Cerebellar nuclear complex (tissue), 1 donor: ENCODE measurements around the gene WASL.
"Not testable (repeated sequence)": the region's sequence is repeated elsewhere in the genome, so short reads cannot be mapped to it uniquely, and the experiment has no call there.

ENCODE experiments used
- DNase-seq, 2 experiments: peaks; one replicate each; lab custom pipeline; 2025; lab: John Stamatoyannopoulos, UW

Gene WASL

GRCh38 chr7:123660514-123661354 is 88.1 kb downstream of the WASL start:
- no peak for DNase-seq

GRCh38 chr7:123658023-123658422 is 90.8 kb downstream of the WASL start:
- no peak for DNase-seq

GRCh38 chr7:123657304-123657685 is 91.5 kb downstream of the WASL start:
- no peak for DNase-seq

GRCh38 chr7:123656544-123657303 is 92.1 kb downstream of the WASL start:
- DNase-seq: no peak

- no peak for DNase-seq
Measured at GRCh38 chr7:123655614-123656013, 93.2 kb downstream of the WASL start, which contains the start of gene LMOD2. LMOD2 (plus strand) TSS chr7:123655866; CDS start chr7:123655964, 98 bp downstream.

GRCh38 chr7:123653162-123653561 is 95.6 kb downstream of the WASL start:
- DNase-seq: no peak

GRCh38 chr7:123652406-123652805 is 96.4 kb downstream of the WASL start:
- no peak for DNase-seq

- no peak for DNase-seq
Measured at GRCh38 chr7:123650595-123650994, 98.2 kb downstream of the WASL start.

GRCh38 chr7:123649964-123650363 is 98.8 kb downstream of the WASL start:
- DNase-seq: no peak

- DNase-seq: no peak
Measured at GRCh38 chr7:123647106-123647730, 101.6 kb downstream of the WASL start.

GRCh38 chr7:123645516-123645915 is 103.3 kb downstream of the WASL start:
- DNase-seq: no peak

- DNase-seq: no peak
Measured at GRCh38 chr7:123643495-123644441, 105.0 kb downstream of the WASL start.

- DNase-seq: no peak
Measured at GRCh38 chr7:123641901-123642300, 106.9 kb downstream of the WASL start.

GRCh38 chr7:123640583-123640982 is 108.2 kb downstream of the WASL start:
- DNase-seq: no peak

- no peak for DNase-seq
Measured at GRCh38 chr7:123639631-123640030, 109.2 kb downstream of the WASL start.

GRCh38 chr7:123637878-123638277 is 110.9 kb downstream of the WASL start:
- DNase-seq: no peak

GRCh38 chr7:123637203-123637602 is 111.6 kb downstream of the WASL start:
- no peak for DNase-seq

- DNase-seq: no peak
Measured at GRCh38 chr7:123635551-123636359, 113.0 kb downstream of the WASL start.

- not testable (repeated sequence) for DNase-seq
Measured at GRCh38 chr7:123634011-123634573, 114.7 kb downstream of the WASL start.

- DNase-seq: no peak
Measured at GRCh38 chr7:123633553-123633952, 115.2 kb downstream of the WASL start.
